HepG2 (cell line): Measurements from ENCODE around the gene TOB1. TPM values are rescaled to one million over a fixed set of nuclear protein-coding genes. Genes with fewer than 3 reads are reported as not detected.
A peak's percentile ranks its signal among the peaks of the same experiment; 100 is the strongest.

Experiments
- ADNP ChIP-seq: sonication (generic); formaldehyde crosslinking; IDR thresholded peaks from 2 replicates; pipeline ENCODE4 v1.4.0; 2020; ENCODE audit warnings: missing genetic modification reagents
- BCLAF1 ChIP-seq: fragments of 450-650 bp; IDR thresholded peaks from 2 replicates; pipeline ENCODE4 v1.6.1; 2017; ENCODE audit warnings: mild to moderate bottlenecking
- HDAC1 ChIP-seq: sonication (generic); formaldehyde crosslinking; IDR thresholded peaks from 2 replicates; pipeline ENCODE4 v1.5.1; 2020; ENCODE audit warnings: mild to moderate bottlenecking, missing genetic modification reagents
- HIC2 ChIP-seq: sonication (generic); formaldehyde crosslinking; IDR thresholded peaks from 2 replicates; pipeline ENCODE4 v1.9.0; 2022; ENCODE audit warnings: low read depth, missing genetic modification reagents
- HNRNPLL ChIP-seq: fragments of 200-400 bp; formaldehyde crosslinking; IDR thresholded peaks from 2 replicates; pipeline ENCODE4 v1.6.1; 2017; ENCODE audit warnings: mild to moderate bottlenecking, low read depth, low read length; ENCODE audit not compliant: poor library complexity, severe bottlenecking
- IKZF4 ChIP-seq: sonication (generic); formaldehyde crosslinking; IDR thresholded peaks from 2 replicates; pipeline ENCODE4 v1.5.1; 2020; ENCODE audit warnings: borderline replicate concordance, mild to moderate bottlenecking, low read depth, missing genetic modification reagents; ENCODE audit errors: not compliant biosample characterization
- MLLT10 ChIP-seq: sonication (generic); formaldehyde crosslinking; IDR thresholded peaks from 2 replicates; pipeline ENCODE4 v1.4.0; 2020; ENCODE audit warnings: missing genetic modification reagents
- NFIC ChIP-seq: IDR thresholded peaks from 2 replicates; pipeline ENCODE4 v1.6.1; 2012; ENCODE audit warnings: mild to moderate bottlenecking, low read length, inconsistent platforms
- NFRKB ChIP-seq: fragments of 450-650 bp; IDR thresholded peaks from 2 replicates; pipeline ENCODE4 v1.6.1; 2017
- PAF1 ChIP-seq: IDR thresholded peaks from 2 replicates; pipeline ENCODE4 v1.6.1; 2016; ENCODE audit warnings: missing genetic modification reagents, missing compliant biosample characterization
- PCBP2 ChIP-seq: fragments of 200-400 bp; formaldehyde crosslinking; optimal IDR thresholded peaks from 2 replicates; pipeline ENCODE3; 2018; ENCODE audit warnings: low read length, low read depth; ENCODE audit not compliant: poor library complexity, severe bottlenecking
- RBAK ChIP-seq: sonication (generic); formaldehyde crosslinking; IDR thresholded peaks from 2 replicates; pipeline ENCODE4 v1.5.1; 2020; ENCODE audit warnings: mild to moderate bottlenecking, missing genetic modification reagents
- ZNF333 ChIP-seq: sonication (generic); formaldehyde crosslinking; IDR thresholded peaks from 2 replicates; pipeline ENCODE4 v1.4.0; 2020; ENCODE audit warnings: mild to moderate bottlenecking, missing genetic modification reagents, borderline replicate concordance
- ZNF441 ChIP-seq: sonication (generic); formaldehyde crosslinking; IDR thresholded peaks from 2 replicates; pipeline ENCODE4 v1.7.0; 2021; ENCODE audit warnings: missing genetic modification reagents, borderline replicate concordance
- ZNF564 ChIP-seq: sonication (generic); formaldehyde crosslinking; IDR thresholded peaks from 2 replicates; pipeline ENCODE4 v1.8.1; 2023; ENCODE audit warnings: mild to moderate bottlenecking, missing genetic modification reagents
- ZNF746 ChIP-seq: sonication (generic); formaldehyde crosslinking; IDR thresholded peaks from 2 replicates; pipeline ENCODE4 v1.8.0; 2022; ENCODE audit warnings: mild to moderate bottlenecking, missing genetic modification reagents
- ZNF773 ChIP-seq: sonication (generic); formaldehyde crosslinking; IDR thresholded peaks from 2 replicates; pipeline ENCODE4 v1.4.0; 2020; ENCODE audit warnings: missing genetic modification reagents, borderline replicate concordance
- polyA plus RNA-seq, 8 experiments: library from polyadenylated mRNA; depleted of rRNA in 3 of 8; stranded (reverse) in 7 of 8; unstranded in 1 of 8; fragments of >200 nt; fragmentation: Illumina TruSeq in 4 of 8; extraction: Trizol in 4 of 8; gene quantifications; 2 replicates each; pipeline versions ENCODE4 v1.2.1 to v1.2.3, GENCODE V29; 2011 to 2016; ENCODE audit warnings: low read depth in 4 of 8, missing spikeins in 1 of 8, mixed read lengths in 1 of 8; ENCODE audit not compliant: insufficient read depth in 1 of 8
- total RNA-seq, 5 experiments: library from RNA; depleted of rRNA; stranded (reverse); fragments of >200 nt; fragmentation: Illumina TruSeq; extraction: Trizol; gene quantifications; 2 replicates each; pipeline ENCODE4 v1.2.3, GENCODE V29; 2016; ENCODE audit warnings: low read depth in 1 of 5
- TF ChIP-seq, protein P1 (sequence below): sonication (generic); formaldehyde crosslinking; conservative IDR thresholded peaks from 2 replicates; pipeline ENCODE4 v1.8.0; 2022; ENCODE audit warnings: missing genetic modification reagents
- TF ChIP-seq, protein P2 (sequence below): sonication (generic); formaldehyde crosslinking; IDR thresholded peaks from 2 replicates; pipeline ENCODE4 v1.5.0; 2020; ENCODE audit warnings: missing genetic modification reagents
- TF ChIP-seq, protein P3 (sequence below): sonication (generic); formaldehyde crosslinking; IDR thresholded peaks from 2 replicates; pipeline ENCODE4 v1.8.0; 2022; ENCODE audit warnings: mild to moderate bottlenecking, missing genetic modification reagents, moderate library complexity

TOB1 gene
- total and polyA plus RNA-seq, 2 of the 13 experiments (the other 11 are each of a cell fraction or from before 2014, with no cell fraction given), result 21.9 to 57.7 TPM

DNA sequence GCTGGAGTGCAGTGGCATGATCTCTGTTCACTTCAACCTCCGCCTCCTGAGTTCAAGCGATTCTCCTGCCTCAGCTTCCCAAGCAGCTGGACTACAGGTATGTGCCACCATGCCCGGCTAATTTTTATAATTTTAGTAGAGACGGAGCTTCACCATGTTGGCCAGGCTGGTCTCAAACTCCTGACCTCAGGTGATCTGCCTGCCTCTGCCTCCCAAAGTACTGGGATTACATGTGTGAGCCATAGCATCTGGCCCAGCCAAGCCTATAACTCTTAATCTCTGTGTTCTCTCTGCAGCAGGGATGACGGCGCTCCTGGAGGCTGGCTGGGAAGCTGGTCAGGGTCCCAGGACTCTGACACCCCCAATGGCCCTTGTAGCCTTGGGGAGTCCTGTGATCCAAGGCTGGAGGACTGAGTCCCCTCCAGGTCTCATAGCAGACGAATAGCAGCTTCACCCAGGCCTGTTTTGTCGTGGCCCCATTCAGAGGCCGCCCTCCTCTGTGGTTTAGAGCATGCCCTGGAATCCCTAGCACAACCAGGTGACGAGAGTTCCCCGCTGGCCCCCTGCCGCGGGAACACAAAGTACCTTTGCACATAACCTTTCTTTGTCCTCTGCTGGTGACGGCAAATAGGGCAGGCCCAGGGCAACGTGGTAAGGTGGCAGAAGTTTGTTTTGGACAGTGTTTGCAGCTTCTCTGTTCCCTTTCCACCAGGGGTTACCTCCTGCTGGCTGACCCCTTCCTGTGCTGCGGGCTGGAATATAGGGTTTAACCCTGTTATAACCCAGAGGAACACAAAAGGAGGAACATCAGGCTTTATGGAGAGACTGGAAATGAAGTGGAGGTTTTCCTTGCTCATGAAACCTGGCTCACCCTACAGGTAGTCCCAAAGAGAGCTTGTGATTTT is 43.0 kb upstream of the TOB1 start (continued):
- peak; percentile 48 for TF ChIP-seq IKZF4
- TF ChIP-seq ZNF441 (CRISPR knock-in tag), result peak; percentile 38; the same call in 1 of the 2 replicates
- TF ChIP-seq, protein P1, sequence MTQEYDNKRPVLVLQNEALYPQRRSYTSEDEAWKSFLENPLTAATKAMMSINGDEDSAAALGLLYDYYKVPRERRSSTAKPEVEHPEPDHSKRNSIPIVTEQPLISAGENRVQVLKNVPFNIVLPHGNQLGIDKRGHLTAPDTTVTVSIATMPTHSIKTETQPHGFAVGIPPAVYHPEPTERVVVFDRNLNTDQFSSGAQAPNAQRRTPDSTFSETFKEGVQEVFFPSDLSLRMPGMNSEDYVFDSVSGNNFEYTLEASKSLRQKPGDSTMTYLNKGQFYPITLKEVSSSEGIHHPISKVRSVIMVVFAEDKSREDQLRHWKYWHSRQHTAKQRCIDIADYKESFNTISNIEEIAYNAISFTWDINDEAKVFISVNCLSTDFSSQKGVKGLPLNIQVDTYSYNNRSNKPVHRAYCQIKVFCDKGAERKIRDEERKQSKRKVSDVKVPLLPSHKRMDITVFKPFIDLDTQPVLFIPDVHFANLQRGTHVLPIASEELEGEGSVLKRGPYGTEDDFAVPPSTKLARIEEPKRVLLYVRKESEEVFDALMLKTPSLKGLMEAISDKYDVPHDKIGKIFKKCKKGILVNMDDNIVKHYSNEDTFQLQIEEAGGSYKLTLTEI (CRISPR knock-in tag), result no peak
- TF ChIP-seq ZNF773 (CRISPR knock-in tag), result no peak; the same call in 1 of the 2 replicates
- TF ChIP-seq HNRNPLL, result no peak
- 0 out of 2 replicates have a peak, but pooled peaks have one; percentile 43 for TF ChIP-seq NFIC
- no peak for TF ChIP-seq ZNF333
- TF ChIP-seq ZNF564 (CRISPR knock-in tag), result peak; percentile 83
- no peak; the same call in none of the 2 replicates for TF ChIP-seq ADNP (CRISPR knock-in tag)
- no peak; the same call in 1 of the 2 replicates for TF ChIP-seq HDAC1 (CRISPR knock-in tag)
- TF ChIP-seq PAF1, result no peak
- TF ChIP-seq HIC2 (CRISPR knock-in tag), result peak; percentile 88; the same call in 1 of the 2 replicates
- TF ChIP-seq, protein P2, sequence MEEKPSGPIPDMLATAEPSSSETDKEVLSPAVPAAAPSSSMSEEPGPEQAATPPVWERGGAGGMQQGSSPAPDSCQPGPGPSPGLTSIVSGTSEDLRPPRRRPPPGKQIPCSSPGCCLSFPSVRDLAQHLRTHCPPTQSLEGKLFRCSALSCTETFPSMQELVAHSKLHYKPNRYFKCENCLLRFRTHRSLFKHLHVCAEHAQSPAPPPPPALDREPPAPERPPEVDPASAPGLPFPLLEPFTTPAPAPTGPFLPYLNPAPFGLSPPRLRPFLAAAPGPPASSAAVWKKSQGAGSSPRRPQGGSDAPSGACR, result no peak; the same call in 1 of the 2 replicates
- TF ChIP-seq, protein P3, sequence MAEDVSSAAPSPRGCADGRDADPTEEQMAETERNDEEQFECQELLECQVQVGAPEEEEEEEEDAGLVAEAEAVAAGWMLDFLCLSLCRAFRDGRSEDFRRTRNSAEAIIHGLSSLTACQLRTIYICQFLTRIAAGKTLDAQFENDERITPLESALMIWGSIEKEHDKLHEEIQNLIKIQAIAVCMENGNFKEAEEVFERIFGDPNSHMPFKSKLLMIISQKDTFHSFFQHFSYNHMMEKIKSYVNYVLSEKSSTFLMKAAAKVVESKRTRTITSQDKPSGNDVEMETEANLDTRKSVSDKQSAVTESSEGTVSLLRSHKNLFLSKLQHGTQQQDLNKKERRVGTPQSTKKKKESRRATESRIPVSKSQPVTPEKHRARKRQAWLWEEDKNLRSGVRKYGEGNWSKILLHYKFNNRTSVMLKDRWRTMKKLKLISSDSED (CRISPR knock-in tag), result no peak
- 0 out of 2 replicates have a peak, but pooled peaks have one; percentile 62 for TF ChIP-seq RBAK (CRISPR knock-in tag)
- TF ChIP-seq ZNF746, result peak; percentile 10
- no peak for TF ChIP-seq PCBP2
- TF ChIP-seq MLLT10, result no peak
- TF ChIP-seq BCLAF1, result no peak
- no peak for TF ChIP-seq NFRKB
